SU-DHL-6 (cell line): Measurements from ENCODE around the gene ASGR2.

Experiments
- CTCF ChIP-seq: fragments of 200-600 bp; sonication (generic); IDR thresholded peaks from one replicate; pipeline ENCODE4 v1.5.1; 2017; ENCODE audit warnings: antibody characterized with exemption, mild to moderate bottlenecking, low read length, moderate library complexity; ENCODE audit not compliant: insufficient read depth, poor library complexity, severe bottlenecking
- EZH2phosphoT487 ChIP-seq: fragments of 200-600 bp; sonication (generic), shearing (Covaris generic); conservative IDR thresholded peaks from 2 replicates; pipeline ENCODE4 v1.6.1; 2018; ENCODE audit warnings: mild to moderate bottlenecking, antibody characterized with exemption, low read length, moderate library complexity, mixed read lengths

GRCh38 chr17:7111784-7112509 lies 2.7 kb downstream of the ASGR2 start:
- no peak for TF ChIP-seq CTCF
- TF ChIP-seq EZH2phosphoT487 = no peak
